Measurements from ENCODE around the gene ERBB2.

DNA sequence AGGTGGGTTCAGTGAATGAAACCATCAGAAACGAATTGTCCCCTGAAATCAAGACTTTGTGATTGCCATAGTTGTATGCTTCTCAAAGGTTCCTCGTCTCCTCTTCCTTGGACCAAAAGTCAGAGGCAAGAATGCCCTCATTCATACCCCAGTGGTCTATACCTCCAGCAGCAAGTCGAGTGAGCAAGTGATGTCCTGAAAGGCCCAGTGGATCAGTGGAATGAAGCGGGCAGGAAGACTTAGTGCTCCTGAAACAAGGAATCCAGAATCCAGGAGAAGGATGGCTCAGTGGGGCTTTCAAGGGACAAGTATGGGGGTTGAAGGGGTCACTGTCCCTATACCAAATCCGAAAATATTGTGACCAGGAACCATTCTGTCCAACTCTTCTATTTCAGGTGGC is 5.3 kb upstream of the ERBB2 start:
- TF ChIP-seq, protein P1, sequence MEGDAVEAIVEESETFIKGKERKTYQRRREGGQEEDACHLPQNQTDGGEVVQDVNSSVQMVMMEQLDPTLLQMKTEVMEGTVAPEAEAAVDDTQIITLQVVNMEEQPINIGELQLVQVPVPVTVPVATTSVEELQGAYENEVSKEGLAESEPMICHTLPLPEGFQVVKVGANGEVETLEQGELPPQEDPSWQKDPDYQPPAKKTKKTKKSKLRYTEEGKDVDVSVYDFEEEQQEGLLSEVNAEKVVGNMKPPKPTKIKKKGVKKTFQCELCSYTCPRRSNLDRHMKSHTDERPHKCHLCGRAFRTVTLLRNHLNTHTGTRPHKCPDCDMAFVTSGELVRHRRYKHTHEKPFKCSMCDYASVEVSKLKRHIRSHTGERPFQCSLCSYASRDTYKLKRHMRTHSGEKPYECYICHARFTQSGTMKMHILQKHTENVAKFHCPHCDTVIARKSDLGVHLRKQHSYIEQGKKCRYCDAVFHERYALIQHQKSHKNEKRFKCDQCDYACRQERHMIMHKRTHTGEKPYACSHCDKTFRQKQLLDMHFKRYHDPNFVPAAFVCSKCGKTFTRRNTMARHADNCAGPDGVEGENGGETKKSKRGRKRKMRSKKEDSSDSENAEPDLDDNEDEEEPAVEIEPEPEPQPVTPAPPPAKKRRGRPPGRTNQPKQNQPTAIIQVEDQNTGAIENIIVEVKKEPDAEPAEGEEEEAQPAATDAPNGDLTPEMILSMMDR (IDR thresholded peaks at IDR 0.05) = no peak
- TF ChIP-seq POLR2A (IDR thresholded peaks at IDR 0.05) = no peak
